HG03097 (cell line): ENCODE measurements around the gene GUCY1A2.
"Not testable (repeated sequence)": the region's sequence is repeated elsewhere in the genome, so short reads cannot be mapped to it uniquely, and the experiment has no call there.

ENCODE experiments used
- ATAC-seq: cut with Tn5 transposase; IDR thresholded peaks from one replicate; pipeline ENCODE4 v1.9.1; 2021; ENCODE audit not compliant: unreplicated experiment, low FRiP score

The GUCY1A2 gene, protein sequence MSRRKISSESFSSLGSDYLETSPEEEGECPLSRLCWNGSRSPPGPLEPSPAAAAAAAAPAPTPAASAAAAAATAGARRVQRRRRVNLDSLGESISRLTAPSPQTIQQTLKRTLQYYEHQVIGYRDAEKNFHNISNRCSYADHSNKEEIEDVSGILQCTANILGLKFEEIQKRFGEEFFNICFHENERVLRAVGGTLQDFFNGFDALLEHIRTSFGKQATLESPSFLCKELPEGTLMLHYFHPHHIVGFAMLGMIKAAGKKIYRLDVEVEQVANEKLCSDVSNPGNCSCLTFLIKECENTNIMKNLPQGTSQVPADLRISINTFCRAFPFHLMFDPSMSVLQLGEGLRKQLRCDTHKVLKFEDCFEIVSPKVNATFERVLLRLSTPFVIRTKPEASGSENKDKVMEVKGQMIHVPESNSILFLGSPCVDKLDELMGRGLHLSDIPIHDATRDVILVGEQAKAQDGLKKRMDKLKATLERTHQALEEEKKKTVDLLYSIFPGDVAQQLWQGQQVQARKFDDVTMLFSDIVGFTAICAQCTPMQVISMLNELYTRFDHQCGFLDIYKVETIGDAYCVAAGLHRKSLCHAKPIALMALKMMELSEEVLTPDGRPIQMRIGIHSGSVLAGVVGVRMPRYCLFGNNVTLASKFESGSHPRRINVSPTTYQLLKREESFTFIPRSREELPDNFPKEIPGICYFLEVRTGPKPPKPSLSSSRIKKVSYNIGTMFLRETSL

DNA sequence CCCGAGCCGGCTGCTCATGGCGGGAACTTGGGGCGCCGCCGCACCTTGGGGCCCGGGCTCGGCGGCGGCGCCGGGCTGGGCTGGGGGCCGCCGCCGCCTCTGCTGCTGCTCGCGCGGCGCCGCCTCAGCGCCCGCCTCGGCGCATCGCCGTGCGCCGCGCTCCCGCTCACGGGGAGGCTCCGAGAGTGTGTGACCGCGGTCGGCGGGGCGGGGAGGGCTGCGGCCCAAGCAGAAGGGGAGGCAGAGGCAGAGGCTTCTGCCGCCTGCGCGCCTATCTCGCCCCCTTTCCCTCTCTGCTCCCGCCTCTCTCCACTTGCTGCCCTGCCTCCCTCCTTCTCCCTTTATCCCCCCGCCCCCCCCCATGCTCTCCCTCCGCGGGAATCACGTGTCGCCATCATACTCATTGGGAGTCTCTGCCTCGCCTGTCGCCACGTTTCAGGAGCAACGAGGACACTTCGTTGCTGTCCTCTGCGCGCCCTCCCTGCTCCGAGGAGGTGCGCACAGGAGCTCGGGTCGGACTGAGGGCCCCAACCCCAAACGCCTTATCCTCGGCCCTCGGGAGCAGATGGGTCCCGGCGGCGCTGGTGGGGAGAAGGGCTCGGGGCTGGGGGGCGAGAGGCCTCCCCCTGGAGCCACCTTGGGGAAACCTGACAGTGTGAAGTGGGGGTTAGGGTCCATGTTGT is at the start of gene GUCY1A2:
TSS of gene GUCY1A2 (minus strand) at position 258 of the 683 bp plus-strand sequence. CDS start 421 bp downstream, outside the sequence.
- ATAC-seq, result peak; percentile 43

DNA sequence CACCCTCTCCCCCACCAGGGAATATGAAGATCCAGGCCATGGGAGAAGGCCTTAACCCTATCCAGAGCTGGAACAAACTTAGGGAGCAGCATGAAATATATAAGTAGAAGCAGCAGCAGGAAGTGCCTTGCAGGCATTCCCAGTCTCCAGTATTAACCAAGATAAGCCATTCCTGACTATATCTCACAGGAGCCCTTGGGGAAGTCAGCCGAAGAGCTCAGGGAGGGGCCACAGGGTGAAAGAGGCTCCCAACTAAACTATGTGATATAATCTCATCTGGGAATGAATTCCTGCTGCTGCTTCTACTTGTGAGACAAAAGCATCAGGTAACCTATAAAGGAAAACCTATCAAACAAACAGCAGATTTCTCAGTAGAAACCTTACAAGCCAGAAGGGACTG is 36.1 kb upstream of the GUCY1A2 start:
- no peak for ATAC-seq

DNA sequence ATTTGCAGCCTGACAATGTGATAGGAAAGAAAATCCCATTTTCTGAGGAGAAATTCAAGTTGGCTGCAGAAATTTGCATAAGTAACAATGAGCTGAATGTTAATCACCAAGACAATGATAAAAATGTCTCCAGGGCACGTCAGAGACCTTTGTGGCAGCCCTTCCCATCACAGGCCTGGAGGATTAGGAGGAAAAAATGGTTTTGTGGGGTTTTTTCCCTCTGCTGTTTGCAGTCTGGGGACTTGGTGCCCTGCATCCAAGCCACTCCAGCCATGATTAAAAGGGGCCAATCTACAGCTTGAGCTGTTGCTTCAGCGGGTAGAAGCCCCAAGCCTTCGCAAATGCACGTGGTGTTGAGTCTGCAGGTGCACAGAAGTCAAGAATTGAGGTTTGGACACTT is 33.1 kb upstream of the GUCY1A2 start:
- ATAC-seq, result not testable (repeated sequence)

GRCh38 chr11:107050899-107051298 is 32.6 kb upstream of the GUCY1A2 start:
- ATAC-seq, result not testable (repeated sequence)

DNA sequence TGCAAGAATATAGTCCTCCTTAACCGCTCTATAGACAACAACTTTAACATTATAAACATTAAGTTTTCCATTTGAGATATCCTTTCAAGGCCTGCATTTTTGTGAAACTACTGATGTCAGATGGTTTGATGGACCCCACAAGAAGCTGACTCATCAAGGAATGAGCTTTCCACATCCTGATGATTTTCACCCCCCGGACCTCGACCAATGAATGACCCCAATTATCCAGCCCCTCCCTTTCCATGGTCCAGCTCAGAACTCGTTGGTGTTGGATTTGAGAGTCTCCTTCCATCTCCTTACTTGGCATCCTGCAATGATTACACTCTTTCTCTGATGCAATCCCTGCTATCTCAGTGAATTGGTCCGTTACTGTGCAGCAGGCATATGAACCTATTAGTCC is 31.8 kb upstream of the GUCY1A2 start:
- no peak for ATAC-seq

DNA sequence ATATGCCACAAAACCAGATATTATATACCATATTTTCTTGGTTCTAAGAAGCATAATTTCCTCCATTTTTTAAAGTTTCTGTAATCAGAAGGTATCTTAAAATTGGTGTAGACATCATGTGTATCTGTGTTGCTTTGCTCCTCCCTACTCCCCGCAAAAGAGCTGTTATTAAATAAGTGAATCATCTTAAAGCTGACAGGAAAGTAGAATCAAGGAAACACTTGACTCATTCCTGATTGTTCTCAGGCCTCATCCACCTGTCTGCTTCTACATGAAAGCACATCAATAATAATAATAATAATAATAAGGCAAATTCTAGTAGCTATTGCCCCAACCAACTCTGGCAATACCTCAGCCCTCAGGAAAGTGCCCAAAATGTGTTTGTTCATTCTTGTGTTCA is 26.2 kb upstream of the GUCY1A2 start:
- ATAC-seq, result no peak

- ATAC-seq, result peak; percentile 47
These were observed 25.1 kb upstream of the GUCY1A2 start for GRCh38 chr11:107043242-107044006.

GRCh38 chr11:107042748-107043147 is 24.5 kb upstream of the GUCY1A2 start:
- ATAC-seq, result no peak

- no peak for ATAC-seq
These were observed 22.8 kb upstream of the GUCY1A2 start for GRCh38 chr11:107041088-107041444.

- no peak for ATAC-seq
These were observed 22.3 kb upstream of the GUCY1A2 start for GRCh38 chr11:107040433-107041087.

GRCh38 chr11:107025673-107026072 is 7.4 kb upstream of the GUCY1A2 start:
- no peak for ATAC-seq

GRCh38 chr11:107020594-107020993 is 2.3 kb upstream of the GUCY1A2 start:
- ATAC-seq, result no peak

GRCh38 chr11:107018902-107019493 is 722 bp upstream of the GUCY1A2 start:
- no peak for ATAC-seq

- ATAC-seq, result peak; percentile 74
These were observed 650 bp downstream of the GUCY1A2 start for GRCh38 chr11:107017433-107018218.

GRCh38 chr11:107017104-107017432 is 1.2 kb downstream of the GUCY1A2 start:
- no peak for ATAC-seq

GRCh38 chr11:107014871-107015270 is 3.4 kb downstream of the GUCY1A2 start:
- no peak for ATAC-seq

GRCh38 chr11:107011977-107012376 is 6.3 kb downstream of the GUCY1A2 start:
- no peak for ATAC-seq

GRCh38 chr11:107009190-107009589 is 9.1 kb downstream of the GUCY1A2 start:
- ATAC-seq, result no peak
